GM18951 (cell line): Measurements from ENCODE around the gene AGBL3.
A peak's percentile ranks its signal among the peaks of the same experiment; 100 is the strongest.

Experiments used
- POLR2A ChIP-seq: IDR thresholded peaks from 4 replicates; pipeline ENCODE4 v1.6.1; 2011; ENCODE audit warnings: mild to moderate bottlenecking; ENCODE audit not compliant: insufficient read length, insufficient read depth; ENCODE audit errors: extremely low read depth
- in situ Hi-C: fragments of 300-500 bp; cut with MboI; formaldehyde crosslinking; loops from one replicate; pipeline ENCODE4 v1.12.0; 2022; ENCODE audit warnings: low sequenced_read_pairs, mixed read lengths, inconsistent platforms; ENCODE audit not compliant: unreplicated experiment

Gene AGBL3

DNA sequence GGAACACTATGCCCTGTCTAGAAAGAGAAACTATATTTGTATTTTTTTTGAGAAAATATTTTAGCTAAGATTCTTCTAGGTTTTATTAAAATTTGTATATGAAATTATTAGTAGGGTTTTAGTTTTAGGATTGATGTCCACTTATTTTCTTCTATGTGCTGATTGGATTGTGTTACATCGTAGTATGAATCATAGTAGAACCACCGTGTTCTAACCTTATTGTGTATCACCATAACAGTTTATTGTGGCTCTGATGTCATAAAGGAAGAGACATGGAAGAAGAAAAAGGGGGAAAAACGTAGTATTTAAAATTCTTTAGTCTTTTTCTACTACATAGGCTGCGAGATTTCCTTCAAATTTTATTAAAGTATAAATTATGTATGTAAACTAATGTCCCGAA lies 1.9 kb downstream of the AGBL3 start:
- in situ Hi-C loops: no loop called here
- no peak for TF ChIP-seq POLR2A

DNA sequence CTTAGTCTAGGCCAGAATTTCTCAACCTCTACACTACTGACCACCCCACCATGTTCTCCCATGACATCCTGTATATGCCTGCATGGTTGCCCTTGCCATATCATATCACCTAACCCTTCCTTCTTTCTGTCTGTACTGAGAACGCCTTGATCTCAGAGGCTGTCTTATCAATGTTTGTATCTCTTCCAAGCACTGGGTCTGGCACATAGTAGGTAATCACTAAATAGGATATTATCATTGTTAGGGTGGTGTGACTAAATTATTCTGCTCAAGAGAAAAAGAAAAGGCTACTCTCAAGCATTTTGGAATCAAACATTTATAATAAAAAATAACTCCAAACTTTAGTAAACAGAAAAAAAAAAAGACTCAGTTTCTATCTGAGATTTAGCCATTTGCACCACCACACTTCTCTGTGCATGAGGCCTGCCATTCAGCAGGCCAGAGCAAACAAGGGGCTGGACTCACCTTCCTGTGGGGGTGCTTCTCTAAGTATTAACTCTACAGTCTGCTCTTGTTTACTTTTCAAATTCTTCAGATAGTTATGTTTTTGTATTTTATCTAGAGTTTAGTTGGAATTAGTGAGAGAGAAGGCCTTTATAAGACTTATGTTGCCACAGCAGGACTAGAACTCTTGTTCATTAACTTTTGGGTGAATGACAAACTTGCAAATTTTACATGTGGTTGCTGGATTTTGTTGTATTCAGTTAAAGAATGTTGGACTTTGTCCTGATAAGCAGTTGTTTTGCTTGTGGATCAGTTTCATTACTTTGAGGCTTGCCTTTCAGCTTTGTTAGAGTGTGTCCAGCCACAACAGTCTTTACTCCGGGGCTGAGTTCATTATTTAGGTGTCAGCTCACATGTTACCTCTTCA lies 5.4 kb downstream of the AGBL3 start:
- TF ChIP-seq POLR2A: peak; percentile 16
- in situ Hi-C loops: loop anchor here (10.0 kb wide), 1 partner anchor 163 kb away; no protein-coding TSS in a partner anchor

DNA sequence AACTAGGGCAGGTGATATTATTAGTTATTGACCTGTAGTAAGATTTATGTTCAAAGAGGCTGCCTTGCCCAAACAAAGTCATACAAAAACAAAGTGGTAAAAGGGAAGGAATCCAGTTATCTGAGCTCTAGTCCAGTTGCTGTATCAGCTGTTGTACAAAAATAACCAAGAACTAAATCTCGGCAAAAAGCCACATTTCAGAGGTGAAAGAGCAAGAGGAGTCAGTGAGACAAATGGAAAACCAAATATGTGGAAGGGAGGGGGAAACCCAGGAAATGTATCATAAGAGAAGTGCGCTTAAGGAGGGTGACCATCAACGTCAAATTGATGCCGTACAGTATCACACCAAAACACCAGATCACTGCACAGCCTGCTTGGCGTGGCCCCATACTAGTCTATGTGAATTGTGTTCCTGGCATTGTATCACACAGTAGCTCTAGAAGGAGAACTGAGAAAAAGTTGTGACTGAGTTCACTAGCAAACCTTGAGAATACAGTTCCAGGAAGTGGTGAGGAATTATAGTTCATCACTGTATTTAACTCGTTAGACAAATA lies 6.4 kb downstream of the AGBL3 start:
- in situ Hi-C loops: loop anchor here (10.0 kb wide), 1 partner anchor 162 kb away; no protein-coding TSS in a partner anchor
- peak; percentile 53 for TF ChIP-seq POLR2A

DNA sequence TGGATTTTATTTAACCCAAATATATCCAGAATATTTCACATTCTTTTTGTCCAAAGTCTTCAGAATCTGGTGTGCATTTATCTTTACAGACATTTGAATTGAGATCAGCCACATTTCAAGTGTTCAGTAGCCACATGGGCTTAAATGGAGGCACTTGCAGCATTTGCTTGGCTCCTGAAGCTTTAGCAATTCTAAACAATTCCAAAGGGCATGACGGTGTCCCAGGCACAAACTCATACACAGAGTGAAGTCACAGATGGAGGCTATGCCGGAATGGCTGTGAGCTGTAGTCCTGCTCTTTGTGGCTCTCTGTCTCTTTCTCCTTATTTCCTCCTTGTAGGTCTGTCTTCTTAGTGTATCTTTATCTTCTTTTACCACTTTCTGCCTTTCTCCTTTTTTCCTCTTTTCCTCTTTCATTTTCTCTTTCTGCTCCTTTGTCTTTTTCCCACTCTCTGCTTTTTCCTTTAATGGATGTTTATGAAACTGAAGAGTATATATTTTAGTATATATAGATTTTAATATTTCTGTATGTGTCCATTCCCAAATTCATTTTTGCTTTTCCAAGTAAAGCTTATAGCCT lies 7.7 kb downstream of the AGBL3 start:
- in situ Hi-C loops: loop anchor here (10.0 kb wide), 1 partner anchor 161 kb away; no protein-coding TSS in a partner anchor
- TF ChIP-seq POLR2A: no peak

DNA sequence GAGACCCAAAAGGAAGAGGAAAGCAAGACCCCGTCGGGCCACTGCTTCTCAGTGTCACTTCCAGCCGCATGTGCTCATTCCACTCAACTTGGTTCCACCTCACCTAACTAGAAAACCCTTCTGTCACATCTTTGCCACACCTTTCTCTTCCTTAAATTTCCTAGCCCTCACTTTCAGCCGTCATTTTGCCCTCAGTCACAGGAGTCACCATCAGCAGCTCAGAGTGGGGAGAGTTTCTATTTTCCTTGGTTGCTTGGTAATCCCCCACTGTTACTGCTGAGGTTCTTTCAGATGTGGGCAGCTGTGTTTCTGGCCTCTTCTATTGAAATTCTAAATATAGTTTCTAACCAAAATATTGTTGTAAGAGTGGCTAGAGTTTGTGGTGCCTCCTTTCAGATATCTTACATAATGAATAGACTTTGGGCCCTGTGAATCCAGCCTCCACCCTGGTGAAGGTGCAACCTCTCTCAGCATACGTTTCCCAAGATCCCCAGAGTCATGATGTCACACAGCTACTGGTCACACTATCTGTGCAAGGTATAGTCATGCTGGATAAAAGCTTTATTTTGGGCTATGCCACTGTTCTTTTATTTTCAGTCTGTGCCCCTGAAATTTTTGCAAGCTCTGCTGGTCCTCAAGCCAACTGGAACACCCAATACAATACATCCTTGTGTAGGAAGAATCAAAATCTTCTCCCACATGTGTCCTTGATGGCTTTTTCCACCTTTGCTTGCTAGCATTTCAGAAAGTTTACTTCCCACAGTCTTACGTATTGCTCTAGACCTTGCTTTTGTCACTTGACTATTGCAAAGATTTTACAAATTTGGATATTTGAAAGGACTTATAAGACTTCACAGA lies 9.2 kb downstream of the AGBL3 start:
- in situ Hi-C loops: loop anchor here (10.0 kb wide), 1 partner anchor 159 kb away; no protein-coding TSS in a partner anchor
- TF ChIP-seq POLR2A: peak; percentile 21

DNA sequence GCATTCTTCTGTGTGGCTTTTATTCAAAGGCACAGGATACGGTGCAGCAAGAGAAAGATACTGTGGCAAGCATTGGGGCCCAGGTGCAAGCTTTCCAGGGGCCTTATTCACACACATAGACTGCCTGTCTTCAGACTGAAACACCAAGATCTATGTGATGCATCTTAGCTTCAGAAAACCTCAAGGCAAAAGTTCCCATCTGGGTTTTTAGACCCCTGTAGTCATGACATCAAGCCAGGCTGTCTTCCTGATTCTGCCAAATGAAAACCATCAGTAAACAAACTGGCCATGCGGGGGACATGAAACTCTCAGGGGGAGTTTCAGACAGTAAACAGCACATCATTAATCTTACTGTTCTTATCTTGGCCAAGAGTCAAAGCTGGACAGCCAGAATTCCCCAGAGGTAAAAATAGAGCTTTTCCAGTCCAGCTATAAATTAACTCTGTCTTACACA lies 9.8 kb downstream of the AGBL3 start:
- in situ Hi-C loops: loop anchor here (10.0 kb wide), 1 partner anchor 159 kb away; no protein-coding TSS in a partner anchor
- peak; percentile 25 for TF ChIP-seq POLR2A

DNA sequence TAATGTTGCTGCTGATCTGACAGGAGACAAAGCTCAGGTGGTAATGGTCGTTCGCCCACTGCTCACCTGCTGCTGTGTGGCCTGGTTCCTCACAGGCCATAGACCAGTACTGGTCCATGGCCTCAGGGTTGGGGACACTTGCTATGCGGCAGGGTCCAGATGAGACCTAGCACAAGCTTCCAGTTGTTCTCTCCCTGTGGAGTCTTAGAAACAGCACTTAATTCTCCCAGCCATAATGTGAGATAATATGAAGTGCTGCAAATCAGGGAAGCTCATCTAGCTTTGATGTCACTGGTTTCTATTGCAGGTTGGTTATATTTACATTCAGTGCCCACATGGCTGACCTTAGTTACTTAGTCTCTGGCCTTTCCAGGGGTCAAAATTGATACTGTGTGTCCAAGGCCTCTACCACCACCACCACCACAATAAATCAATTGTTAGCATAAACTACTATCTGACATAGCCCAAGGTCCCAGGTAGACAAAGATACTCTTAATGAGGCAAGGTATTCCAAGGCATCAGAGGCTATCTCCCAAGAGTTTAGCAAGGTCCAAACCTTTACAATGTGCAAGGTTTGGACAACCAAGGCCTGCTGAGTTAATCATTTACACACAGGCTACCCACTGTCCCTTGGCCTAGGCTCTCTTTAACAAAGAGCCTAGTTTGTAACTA lies 11.0 kb downstream of the AGBL3 start:
- no peak for TF ChIP-seq POLR2A
- in situ Hi-C loops: loop anchor here (10.0 kb wide), 1 partner anchor 157 kb away; no protein-coding TSS in a partner anchor

DNA sequence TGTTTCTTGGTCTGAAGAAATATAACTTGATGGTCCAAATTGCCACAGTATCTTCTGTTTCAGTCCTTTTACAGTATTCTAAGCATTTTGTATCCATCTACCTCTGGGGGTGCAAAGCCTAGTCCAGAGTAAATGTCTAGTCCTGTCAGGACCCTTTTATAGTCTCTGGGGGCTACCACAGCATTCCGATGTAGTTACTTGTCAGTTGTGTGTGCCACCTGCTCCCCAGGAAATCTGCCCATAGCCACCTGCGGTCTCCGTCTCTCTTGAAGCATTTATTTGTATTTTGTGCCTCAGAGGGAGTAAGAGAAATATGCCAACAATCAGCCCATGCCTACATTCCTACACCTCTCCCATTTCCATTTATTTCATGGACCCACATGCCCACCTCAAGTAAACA lies 12.8 kb downstream of the AGBL3 start:
- in situ Hi-C loops: loop anchor here (10.0 kb wide), 1 partner anchor 156 kb away; no protein-coding TSS in a partner anchor
- TF ChIP-seq POLR2A: no peak

DNA sequence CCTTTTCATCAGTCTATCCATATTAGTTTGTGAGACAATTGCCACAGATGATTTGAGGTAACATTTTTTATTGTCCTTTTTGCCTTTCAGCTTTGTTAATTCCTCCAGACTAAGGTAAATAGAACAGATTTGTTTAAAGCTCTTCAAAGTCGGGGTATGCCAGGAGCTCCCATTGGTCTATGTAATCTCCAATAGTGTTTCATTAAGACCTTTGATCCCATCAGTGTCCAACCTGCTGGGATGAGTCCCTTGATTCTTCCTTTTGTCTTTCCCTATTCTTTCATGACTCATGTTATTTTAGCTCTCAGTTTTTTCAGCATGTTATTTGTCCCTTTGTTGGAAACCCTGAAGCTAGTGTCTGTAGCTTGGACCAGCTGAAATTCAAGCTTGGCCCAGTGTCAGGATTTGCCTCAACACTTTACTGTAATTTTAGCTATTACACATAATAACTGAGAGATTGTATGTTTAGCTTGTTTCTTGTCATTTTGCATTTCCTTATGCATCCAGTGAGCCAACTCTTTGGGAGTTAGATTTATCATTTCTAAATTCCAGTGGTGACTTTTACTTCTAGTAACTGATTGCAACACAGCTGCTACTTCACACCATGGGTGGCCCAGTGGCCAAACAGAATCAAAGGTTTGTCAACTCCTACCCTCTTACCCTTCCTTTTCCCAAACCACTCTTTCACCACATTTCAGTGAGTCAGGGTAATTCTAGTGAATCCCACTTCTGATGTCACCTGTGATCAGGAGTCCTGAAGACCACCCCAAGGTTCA lies 15.3 kb downstream of the AGBL3 start:
- TF ChIP-seq POLR2A: no peak
- in situ Hi-C loops: no loop called here

DNA sequence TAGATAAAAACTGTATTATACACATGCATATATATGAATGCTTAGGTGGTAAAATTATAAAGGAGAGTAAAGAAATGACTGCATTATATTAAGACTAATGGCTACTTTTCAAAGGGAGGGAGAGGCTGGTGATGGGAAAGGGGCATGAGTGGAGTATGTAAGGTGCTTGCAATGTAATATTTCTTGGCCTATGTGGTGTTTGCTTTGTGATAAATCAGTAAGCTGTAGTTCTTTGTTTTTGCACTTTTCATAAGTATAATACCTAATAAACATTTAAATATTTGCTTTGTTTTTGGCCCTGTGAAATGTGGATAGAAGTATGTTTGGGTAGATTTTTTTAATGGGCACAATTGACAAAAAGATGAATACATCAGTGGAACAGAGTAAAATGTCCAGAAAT lies 25.9 kb downstream of the AGBL3 start:
- in situ Hi-C loops: no loop called here
- no peak for TF ChIP-seq POLR2A

DNA sequence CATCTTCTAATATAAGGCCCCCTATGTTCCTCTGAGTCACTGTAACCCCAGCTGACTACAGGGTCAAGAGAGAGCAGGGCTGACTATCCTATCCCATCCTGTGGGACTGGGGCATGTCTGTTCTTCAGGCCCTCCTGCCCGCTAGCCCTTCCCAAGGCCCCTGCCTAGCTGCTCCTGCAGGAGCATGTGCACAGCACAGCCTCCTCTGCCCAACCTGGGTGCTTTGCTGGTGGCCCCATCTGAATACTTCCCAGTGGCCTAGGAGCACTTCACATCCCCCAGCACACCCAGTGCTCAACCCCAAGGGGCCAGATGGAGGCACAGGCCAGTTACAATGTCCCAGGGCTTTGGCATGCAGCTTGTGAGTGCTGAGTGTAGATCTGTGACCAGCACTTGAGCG lies 37.3 kb downstream of the AGBL3 start:
- TF ChIP-seq POLR2A: no peak
- in situ Hi-C loops: no loop called here
